Gastrocnemius medialis (tissue), 4 donors: ENCODE results near the gene GAR1.

Experiments
- POLR2A ChIP-seq, 2 donors: fragments of 450-650 bp; IDR thresholded peaks; one replicate each; pipeline ENCODE4 v1.6.1; 2017; ENCODE audit warnings: antibody characterized with exemption in 2 of 2, mild to moderate bottlenecking in 2 of 2, moderate library complexity in 2 of 2
- TF ChIP-seq, protein P1 (sequence below), 5 experiments: fragments of 450-650 bp in 3 of 5; fragments of 200-600 bp in 2 of 5; sonication (generic) in 2 of 5; IDR thresholded peaks in 4 of 5; conservative IDR thresholded peaks in 1 of 5; 1 replicate in 4 of 5; 2 replicates in 1 of 5; pipeline ENCODE4 v1.5.1; 2016 to 2019; ENCODE audit warnings: antibody characterized with exemption in 5 of 5, mild to moderate bottlenecking in 3 of 5, moderate library complexity in 3 of 5

DNA sequence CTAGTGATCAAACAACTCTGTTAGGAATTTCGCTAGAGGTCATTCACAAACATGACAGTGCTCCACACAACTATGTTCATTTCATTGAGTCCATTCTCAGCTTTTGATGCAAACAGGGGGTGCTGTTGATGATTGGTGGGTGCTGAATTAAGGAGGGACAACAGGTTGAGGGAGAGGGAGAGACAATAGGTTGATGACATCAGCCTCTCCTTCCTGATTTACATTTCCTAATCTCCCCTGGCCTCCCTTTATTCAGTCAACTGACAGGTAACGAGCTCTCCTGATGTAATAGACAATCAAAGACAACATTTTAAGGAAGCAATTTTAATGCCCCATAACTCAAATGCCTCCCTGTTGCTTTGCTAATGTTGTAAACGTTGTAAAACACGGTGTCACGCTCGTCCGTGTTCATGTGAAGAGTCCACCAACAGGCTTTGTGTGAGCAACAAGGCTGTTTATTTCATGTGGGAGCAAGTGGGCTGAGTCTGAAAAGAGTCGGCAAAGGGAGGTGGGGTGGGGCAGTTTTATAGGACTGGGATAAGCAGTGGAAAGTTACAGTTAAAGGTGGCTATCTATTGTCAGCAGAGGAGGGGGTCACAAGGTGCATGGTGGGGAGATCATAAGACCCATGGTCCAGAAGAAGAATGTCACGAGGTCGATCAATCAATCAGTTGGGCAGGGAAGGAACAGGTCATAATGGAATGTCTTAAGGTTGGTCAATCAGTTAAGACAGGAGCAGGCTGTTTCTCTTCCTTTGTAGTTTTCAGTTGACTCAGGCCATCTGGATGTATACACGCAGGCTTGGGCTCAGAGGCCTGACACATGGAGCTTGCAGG, 4.8 kb upstream of the GAR1 start:
- TF ChIP-seq, protein P1, sequence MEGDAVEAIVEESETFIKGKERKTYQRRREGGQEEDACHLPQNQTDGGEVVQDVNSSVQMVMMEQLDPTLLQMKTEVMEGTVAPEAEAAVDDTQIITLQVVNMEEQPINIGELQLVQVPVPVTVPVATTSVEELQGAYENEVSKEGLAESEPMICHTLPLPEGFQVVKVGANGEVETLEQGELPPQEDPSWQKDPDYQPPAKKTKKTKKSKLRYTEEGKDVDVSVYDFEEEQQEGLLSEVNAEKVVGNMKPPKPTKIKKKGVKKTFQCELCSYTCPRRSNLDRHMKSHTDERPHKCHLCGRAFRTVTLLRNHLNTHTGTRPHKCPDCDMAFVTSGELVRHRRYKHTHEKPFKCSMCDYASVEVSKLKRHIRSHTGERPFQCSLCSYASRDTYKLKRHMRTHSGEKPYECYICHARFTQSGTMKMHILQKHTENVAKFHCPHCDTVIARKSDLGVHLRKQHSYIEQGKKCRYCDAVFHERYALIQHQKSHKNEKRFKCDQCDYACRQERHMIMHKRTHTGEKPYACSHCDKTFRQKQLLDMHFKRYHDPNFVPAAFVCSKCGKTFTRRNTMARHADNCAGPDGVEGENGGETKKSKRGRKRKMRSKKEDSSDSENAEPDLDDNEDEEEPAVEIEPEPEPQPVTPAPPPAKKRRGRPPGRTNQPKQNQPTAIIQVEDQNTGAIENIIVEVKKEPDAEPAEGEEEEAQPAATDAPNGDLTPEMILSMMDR (IDR thresholded peaks at IDR 0.05 in 4 of 5, conservative IDR thresholded peaks at IDR 0.05 in 1 of 5) = no peak
- TF ChIP-seq POLR2A (IDR thresholded peaks at IDR 0.05) = no peak
